Measurements from ENCODE around the gene VWF. TPM values are rescaled to one million over a fixed set of nuclear protein-coding genes. Genes with fewer than 3 reads are reported as not detected.
A peak's percentile ranks its signal among the peaks of the same experiment; 100 is the strongest.
"Not testable (repeated sequence)": the region's sequence is repeated elsewhere in the genome, so short reads cannot be mapped to it uniquely, and the experiment has no call there.

VWF gene
- total RNA-seq, 1 donor from 2014 or later = not detected

DNA sequence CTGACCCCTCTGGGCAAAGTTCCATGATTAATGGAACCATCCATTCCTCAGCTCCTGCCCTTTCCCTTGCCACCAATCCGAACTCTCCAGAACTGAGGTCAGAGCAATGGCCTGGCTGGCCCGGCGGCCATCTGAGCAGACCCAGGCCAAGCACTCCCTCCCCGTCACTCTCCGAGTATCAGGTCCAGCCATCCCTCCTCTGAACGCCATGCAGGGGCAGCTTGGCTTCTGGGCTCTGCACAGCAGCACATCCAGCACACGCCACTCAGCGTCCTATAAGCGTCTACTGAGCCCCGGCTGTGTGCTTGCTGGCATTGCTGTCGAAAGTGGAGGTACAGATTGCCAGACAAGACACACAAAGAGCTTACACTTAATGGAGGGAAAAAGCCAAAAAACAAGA is 34.3 kb upstream of the VWF start:
- H3K27ac Mint-ChIP-seq = no peak overlapping the region

DNA sequence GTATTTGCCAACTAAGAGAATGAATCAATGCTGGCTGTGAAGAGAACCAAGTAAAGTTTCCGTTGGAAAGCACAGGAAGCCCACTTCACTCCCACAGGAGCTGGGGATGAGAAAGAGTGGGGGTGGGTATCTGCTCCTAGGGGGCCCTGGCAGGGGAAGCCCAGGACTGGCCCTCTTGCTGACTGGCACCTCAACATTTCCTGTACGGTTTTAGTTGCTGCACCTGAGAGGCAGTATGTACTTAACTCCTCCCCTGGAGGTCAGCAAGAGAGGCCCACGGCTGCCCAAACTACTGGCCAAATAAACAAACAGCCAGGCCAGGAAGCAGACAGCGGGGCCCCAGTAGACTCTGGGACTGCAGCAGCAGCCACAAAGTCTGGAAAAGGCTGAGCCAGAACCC is 33.8 kb upstream of the VWF start:
- Mint-ChIP-seq H3K27ac (no peak overlapping the region), H3K4me1 (ENCODE audit: low read depth) (no peaks in the 10 kb centered on the region), H3K4me3 (no peak overlapping the region), H3K36me3 (ENCODE audit: low read depth) (no peaks in the 10 kb centered on the region), H3K9me3 (no peaks in the 10 kb centered on the region), H3K27me3 (ENCODE audit: insufficient read depth) (peaks cover 4% of the 10 kb centered on the region)
- intact Hi-C loops (cut with micrococcal nuclease) = no loop called here
- no peak for DNase-seq (ENCODE audit: low spot score)

More for the DNA sequence above, 34.3 kb upstream of the VWF start:
- intact Hi-C loops (cut with micrococcal nuclease) = no loop called here
- Mint-ChIP-seq H3K36me3 (ENCODE audit: low read depth) (no peaks in the 10 kb centered on the region), H3K27me3 (ENCODE audit: insufficient read depth) (peaks cover 4% of the 10 kb centered on the region), H3K4me3 (no peak overlapping the region), H3K9me3 (no peaks in the 10 kb centered on the region), H3K4me1 (ENCODE audit: low read depth) (no peaks in the 10 kb centered on the region)
- DNase-seq (ENCODE audit: low spot score) = no peak

DNA sequence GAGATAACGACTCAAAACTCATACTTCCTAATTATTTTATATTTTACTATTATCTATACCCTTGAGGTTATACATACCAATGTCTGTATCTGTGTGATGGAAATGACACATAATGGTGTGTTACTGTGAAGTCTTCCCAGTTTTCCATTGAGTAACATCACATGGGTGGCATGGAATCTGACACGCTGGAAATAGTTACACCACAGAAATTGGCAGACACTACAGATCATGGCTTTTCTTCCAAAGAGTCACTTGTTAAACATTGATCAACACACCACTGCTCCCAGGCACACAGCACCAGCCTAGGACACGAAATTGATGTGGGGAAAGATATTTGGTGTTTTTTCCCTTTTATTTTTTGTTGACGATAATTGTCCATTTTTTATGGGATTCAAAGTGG is 33.0 kb upstream of the VWF start:
- intact Hi-C loops (cut with micrococcal nuclease) = no loop called here
- Mint-ChIP-seq H3K9me3 (no peaks in the 10 kb centered on the region), H3K27me3 (ENCODE audit: insufficient read depth) (peaks cover 4% of the 10 kb centered on the region), H3K4me3 (no peak overlapping the region), H3K4me1 (ENCODE audit: low read depth) (no peaks in the 10 kb centered on the region), H3K36me3 (ENCODE audit: low read depth) (no peaks in the 10 kb centered on the region), H3K27ac (no peak overlapping the region)
- DNase-seq (ENCODE audit: low spot score) = no peak

DNA sequence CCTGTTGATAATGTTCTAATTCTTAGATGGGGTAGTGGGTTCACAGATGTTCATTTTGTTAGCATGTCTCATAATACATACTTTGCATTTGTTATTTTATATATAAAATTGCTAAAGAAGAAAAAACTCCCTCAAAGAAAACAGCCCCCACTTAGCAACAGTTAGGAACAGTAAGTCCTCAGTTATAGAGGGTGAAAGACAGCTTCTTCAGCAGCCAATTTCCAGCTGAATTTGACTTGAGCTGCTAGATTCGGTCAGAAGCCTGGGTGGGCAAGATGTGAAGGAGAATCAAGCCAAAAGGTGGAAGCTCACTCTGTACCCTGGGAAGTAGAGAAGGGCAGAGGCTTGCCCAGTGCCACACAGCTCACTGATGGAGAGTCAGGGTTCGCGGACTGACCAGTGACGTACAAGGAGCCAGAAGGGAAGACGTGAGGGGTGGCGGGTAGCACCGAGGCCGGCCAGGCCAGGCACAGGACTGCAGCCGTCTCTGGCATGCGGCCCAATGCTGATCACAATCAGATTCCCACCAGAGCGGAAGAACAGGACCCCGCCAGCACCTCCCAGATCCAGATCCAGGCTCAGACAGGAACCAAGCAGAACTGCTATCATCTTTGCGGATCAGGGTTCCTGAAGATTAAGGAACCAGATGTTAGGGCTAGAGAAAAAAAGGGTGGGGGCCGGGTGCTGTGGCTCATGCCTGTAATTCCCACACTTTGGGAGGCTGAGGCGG is 30.4 kb upstream of the VWF start:
- Mint-ChIP-seq H3K27ac (no peak overlapping the region), H3K9me3 (no peaks in the 10 kb centered on the region), H3K36me3 (ENCODE audit: low read depth) (no peaks in the 10 kb centered on the region), H3K27me3 (ENCODE audit: insufficient read depth) (peaks cover 4% of the 10 kb centered on the region), H3K4me1 (ENCODE audit: low read depth) (no peaks in the 10 kb centered on the region), H3K4me3 (no peak overlapping the region)
- intact Hi-C loops (cut with micrococcal nuclease) = no loop called here
- DNase-seq (ENCODE audit: low spot score) = no peak

- DNase-seq (ENCODE audit: low spot score); H3K27me3 Mint-ChIP-seq (ENCODE audit: insufficient read depth); H3K4me1 Mint-ChIP-seq (ENCODE audit: low read depth); H3K27ac Mint-ChIP-seq; H3K36me3 Mint-ChIP-seq (ENCODE audit: low read depth); H3K9me3 Mint-ChIP-seq; H3K4me3 Mint-ChIP-seq; intact Hi-C loops (cut with micrococcal nuclease): not testable (repeated sequence)
These were observed 24.3 kb upstream of the VWF start for GRCh38 chr12:6148722-6149121.

DNA sequence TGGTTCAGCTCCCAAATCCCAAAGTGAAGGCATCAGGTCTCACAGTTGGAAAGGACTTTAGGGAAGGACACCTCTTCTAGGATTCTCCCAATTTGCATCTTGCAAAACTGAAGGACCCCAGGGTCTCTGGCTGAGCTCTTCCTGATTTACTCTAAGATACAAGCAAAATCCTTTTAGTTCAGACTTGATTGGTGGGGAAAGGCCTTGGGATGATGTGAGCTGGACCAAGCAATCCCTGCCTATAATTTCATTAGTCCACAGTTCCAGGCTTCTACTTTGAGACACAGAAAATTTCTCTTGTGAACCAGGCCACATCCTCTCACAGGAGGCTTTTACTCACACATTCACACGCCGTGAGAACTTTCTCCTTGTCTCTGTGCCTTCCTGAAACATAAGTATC is 23.6 kb upstream of the VWF start:
- intact Hi-C loops (cut with micrococcal nuclease) = no loop called here
- peaks cover 7% of the 10 kb centered on the region for H3K4me1 Mint-ChIP-seq (ENCODE audit: low read depth)

DNA sequence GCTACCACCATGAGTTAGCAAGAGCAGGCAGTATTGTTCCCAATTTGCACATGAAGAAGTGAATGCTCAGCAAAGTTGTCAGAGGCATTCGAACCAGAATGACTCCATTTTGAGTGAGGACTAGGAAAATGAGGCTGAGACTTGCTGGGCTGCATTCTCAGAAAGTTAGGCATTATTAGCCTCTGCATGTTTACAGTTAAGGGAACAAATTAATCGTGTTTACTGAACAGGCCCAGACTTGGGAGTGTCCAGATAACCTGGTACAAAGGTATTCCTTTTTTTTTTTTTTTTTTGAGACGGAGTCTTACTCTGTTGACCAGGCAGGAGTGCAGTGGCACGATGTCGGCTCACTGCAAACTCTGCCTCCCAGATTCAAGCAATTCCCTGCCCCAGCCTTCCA is 22.5 kb upstream of the VWF start:
- Mint-ChIP-seq H3K4me3 (no peak overlapping the region), H3K9me3 (no peaks in the 10 kb centered on the region), H3K4me1 (ENCODE audit: low read depth) (peaks cover 10% of the 10 kb centered on the region), H3K36me3 (ENCODE audit: low read depth) (no peaks in the 10 kb centered on the region), H3K27ac (no peak overlapping the region), H3K27me3 (ENCODE audit: insufficient read depth) (no peaks in the 10 kb centered on the region)
- intact Hi-C loops (cut with micrococcal nuclease) = no loop called here
- DNase-seq (ENCODE audit: low spot score) = no peak

More for the DNA sequence above, 23.6 kb upstream of the VWF start:
- Mint-ChIP-seq H3K27me3 (ENCODE audit: insufficient read depth) (no peaks in the 10 kb centered on the region), H3K27ac (no peak overlapping the region), H3K4me3 (no peak overlapping the region), H3K36me3 (ENCODE audit: low read depth) (no peaks in the 10 kb centered on the region), H3K9me3 (no peaks in the 10 kb centered on the region)
- no peak for DNase-seq (ENCODE audit: low spot score)

DNA sequence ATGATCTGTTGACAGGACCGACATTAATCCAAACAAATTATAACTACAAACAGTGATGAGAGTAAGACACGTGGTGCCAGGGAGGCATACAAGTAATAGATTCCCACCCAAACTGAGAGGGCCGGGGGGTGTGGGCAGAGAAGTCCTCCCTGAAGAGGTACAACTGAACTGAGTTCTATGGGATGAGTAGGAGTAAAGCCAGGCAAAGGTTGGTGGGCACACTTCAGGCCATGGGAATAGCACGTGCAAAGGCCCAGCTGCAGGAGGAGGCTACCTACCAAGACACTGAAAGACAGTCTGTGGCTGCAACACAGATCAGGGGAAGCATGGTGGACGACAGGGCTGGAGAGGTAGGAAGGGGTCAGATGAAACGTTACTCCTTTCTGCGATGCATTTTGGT is 22.0 kb upstream of the VWF start:
- Mint-ChIP-seq H3K9me3 (no peaks in the 10 kb centered on the region), H3K27me3 (ENCODE audit: insufficient read depth) (no peaks in the 10 kb centered on the region), H3K4me1 (ENCODE audit: low read depth) (peaks cover 14% of the 10 kb centered on the region)

GRCh38 chr12:6145564-6145963 is 21.1 kb upstream of the VWF start:
- Mint-ChIP-seq H3K4me1 (ENCODE audit: low read depth) (peaks cover 23% of the 10 kb centered on the region), H3K27ac (no peak overlapping the region), H3K4me3 (no peak overlapping the region), H3K27me3 (ENCODE audit: insufficient read depth) (no peaks in the 10 kb centered on the region), H3K36me3 (ENCODE audit: low read depth) (peaks cover 3% of the 10 kb centered on the region), H3K9me3 (no peaks in the 10 kb centered on the region)
- intact Hi-C loops (cut with micrococcal nuclease) = no loop called here
- no peak for DNase-seq (ENCODE audit: low spot score)

More for the DNA sequence above, 22.0 kb upstream of the VWF start:
- Mint-ChIP-seq H3K4me3 (no peak overlapping the region), H3K36me3 (ENCODE audit: low read depth) (no peaks in the 10 kb centered on the region), H3K27ac (no peak overlapping the region)
- intact Hi-C loops (cut with micrococcal nuclease) = no loop called here
- no peak for DNase-seq (ENCODE audit: low spot score)

DNA sequence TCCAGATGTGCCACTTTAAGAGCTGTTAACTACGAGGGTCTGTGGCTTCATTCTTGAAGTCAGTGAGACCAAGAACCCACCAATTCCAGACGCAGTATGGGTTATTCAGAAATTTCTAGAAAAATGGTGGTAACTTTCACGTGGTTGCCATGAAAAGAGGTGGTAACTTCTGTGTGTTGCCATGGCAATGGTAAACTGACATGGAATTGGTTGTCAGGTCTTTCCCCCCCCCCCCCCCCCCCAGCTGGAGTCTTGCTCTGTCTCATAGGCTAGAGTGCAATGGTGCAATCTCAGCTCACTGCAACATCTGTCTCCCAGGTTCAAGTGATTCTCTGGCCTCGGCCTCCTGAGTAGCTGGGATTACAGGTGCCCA is 18.8 kb upstream of the VWF start:
- Mint-ChIP-seq H3K4me3 (no peak overlapping the region), H3K36me3 (ENCODE audit: low read depth) (peaks cover 6% of the 10 kb centered on the region), H3K27me3 (ENCODE audit: insufficient read depth) (no peaks in the 10 kb centered on the region), H3K9me3 (peaks cover 4% of the 10 kb centered on the region), H3K4me1 (ENCODE audit: low read depth) (peaks cover 39% of the 10 kb centered on the region), H3K27ac (no peak overlapping the region)
- no peak for DNase-seq (ENCODE audit: low spot score)
- intact Hi-C loops (cut with micrococcal nuclease) = no loop called here

- H3K4me3 Mint-ChIP-seq; intact Hi-C loops (cut with micrococcal nuclease): not testable (repeated sequence)
These were observed 18.2 kb upstream of the VWF start for GRCh38 chr12:6142368-6143302.

GRCh38 chr12:6141731-6142367 is 17.4 kb upstream of the VWF start:
- not testable (repeated sequence) for DNase-seq (ENCODE audit: low spot score); H3K36me3 Mint-ChIP-seq (ENCODE audit: low read depth); H3K9me3 Mint-ChIP-seq; H3K4me3 Mint-ChIP-seq; H3K27me3 Mint-ChIP-seq (ENCODE audit: insufficient read depth)
- Mint-ChIP-seq H3K4me1 (ENCODE audit: low read depth) (peaks cover 39% of the 10 kb centered on the region), H3K27ac (peak overlapping the region; percentile 93)
- intact Hi-C loops (cut with micrococcal nuclease) = loop anchor here (1.0 to 2.0 kb wide), 2 partner anchors 25 to 73 kb away; no protein-coding TSS in a partner anchor

More at GRCh38 chr12:6142368-6143302, 18.2 kb upstream of the VWF start:
- H3K9me3 Mint-ChIP-seq; H3K36me3 Mint-ChIP-seq (ENCODE audit: low read depth); DNase-seq (ENCODE audit: low spot score); H3K27ac Mint-ChIP-seq; H3K27me3 Mint-ChIP-seq (ENCODE audit: insufficient read depth): not testable (repeated sequence)
- peaks cover 39% of the 10 kb centered on the region for H3K4me1 Mint-ChIP-seq (ENCODE audit: low read depth)

Measured in activated T-helper 1 cell treated with anti-CD3 and anti-CD28 coated beads, Interleukin-12 subunit alpha, Interleukin-12 subunit beta, Interleukin-2, Interleukin-4 antibody, amounts not matched to agents 30 ng/mL and 10 ng/mL and 1 ng/mL, durations not matched to agents 14 hours and 24 hours and 36 hours (primary cell).